Peyer's patch (tissue), 4 donors: Measurements from ENCODE around the gene KCNE3.

ENCODE experiments used
- CTCF ChIP-seq, 6 experiments: fragments of 450-650 bp in 4 of 6; fragments of 200-600 bp in 2 of 6; sonication (generic) in 1 of 6; IDR thresholded peaks; one replicate each; pipeline ENCODE4 v1.5.1; 2017 to 2019; ENCODE audit warnings: antibody characterized with exemption in 6 of 6, mild to moderate bottlenecking in 3 of 6, moderate library complexity in 1 of 6
- POLR2A ChIP-seq, 2 donors: fragments of 450-650 bp; IDR thresholded peaks; one replicate each; pipeline ENCODE4 v1.5.1; 2017; ENCODE audit warnings: antibody characterized with exemption in 2 of 2, mild to moderate bottlenecking in 2 of 2, moderate library complexity in 2 of 2

GRCh38 chr11:74412733-74413359, 54.5 kb downstream of the KCNE3 start:
- TF ChIP-seq CTCF (IDR thresholded peaks at IDR 0.05) (no peak), POLR2A (IDR thresholded peaks at IDR 0.05) (no peak)
